Stimulated activated CD8-positive, alpha-beta memory T cell treated with anti-CD3 and anti-CD28 coated beads, Interleukin-7, amount 100 ng/mL, for 48 hours (primary cell): Measurements from ENCODE around the gene PACRG.
"Not testable (repeated sequence)": the region's sequence is repeated elsewhere in the genome, so short reads cannot be mapped to it uniquely, and the experiment has no call there.

Experiments used
- DNase-seq, 2 donors: peaks; one replicate each; pipeline ENCODE4 v3.0.0-alpha.2; 2020; ENCODE audit warnings: low read depth in 1 of 2; ENCODE audit errors: extremely low read depth in 1 of 2

Gene PACRG

DNA sequence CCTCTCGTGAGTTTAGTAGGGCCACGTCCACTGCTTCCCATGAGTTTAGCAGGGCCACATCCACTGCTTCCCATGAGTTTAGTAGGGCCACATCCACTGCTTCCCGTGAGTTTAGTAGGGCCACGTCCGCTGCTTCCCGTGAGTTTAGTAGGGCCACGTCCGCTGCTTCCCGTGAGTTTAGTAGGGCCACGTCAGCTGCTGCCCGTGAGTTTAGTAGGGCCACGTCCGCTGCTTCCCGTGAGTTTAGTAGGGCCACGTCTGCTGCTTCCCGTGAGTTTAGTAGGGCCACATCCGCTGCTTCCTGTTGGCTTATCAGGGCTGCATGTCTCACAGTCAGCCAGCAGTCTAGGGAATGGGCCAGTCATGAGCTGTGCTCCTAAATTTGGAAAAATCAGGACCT is 573.1 kb downstream of the PACRG start:
- no peak for DNase-seq

DNA sequence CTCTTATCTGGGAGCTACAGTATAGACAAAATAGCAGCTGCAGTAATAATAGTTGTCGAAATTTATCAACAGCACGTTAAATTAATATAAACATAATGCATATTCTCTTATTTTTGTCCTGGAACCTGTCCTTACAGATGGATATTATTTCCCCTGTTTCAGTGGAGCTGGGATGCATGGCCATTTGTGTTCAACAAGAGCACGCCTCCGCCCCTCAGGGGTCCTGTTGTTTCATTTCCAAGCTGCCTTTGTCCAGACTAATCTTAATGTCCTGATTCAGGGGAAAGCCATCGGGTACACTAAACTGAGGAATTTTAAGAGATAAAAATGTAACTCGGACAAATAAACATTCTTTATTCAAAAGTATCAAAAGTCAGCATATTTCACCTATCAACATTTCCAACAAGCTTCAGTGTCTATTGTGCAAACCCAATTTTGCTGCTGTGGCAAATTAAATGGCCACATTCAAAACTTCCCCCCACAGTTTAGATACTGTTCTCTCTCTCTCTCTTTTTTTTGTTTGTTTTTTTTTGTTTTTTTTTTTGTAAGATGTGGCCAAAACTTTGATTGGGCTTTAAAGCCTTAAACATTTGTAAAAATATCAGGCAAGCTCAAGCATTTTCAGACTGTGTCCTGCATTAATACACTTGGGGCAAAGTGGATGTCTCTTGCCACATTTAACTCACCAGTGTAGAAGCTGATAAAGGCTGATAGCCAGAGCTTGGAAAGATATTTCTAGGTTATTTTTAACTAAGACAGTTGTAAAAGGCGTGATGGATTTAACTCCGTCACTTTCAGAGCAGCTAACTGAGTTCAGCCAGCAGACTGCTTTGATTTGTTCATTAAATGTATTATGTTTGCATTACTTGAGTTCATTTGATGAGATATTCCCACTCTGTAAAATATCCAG is 574.2 kb downstream of the PACRG start:
- no peak for DNase-seq

DNA sequence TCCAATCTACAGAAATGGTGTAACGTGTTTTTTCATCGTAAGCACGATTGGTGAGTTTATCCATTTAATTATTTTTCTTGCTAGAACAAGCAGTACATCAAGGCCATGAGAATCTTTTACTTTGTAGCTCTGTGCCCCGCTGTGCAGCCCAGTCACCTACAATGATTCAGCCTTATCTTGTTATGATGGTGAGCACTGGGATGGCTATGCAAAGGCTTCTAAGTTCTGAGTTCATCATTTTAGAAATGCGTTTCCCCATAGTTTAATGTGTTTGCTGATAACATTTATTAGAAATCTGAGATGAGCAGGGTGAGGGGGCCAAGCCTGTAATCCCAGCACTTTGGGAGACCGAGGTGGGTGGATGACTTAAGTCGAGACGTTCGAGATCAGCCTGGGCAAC is 575.0 kb downstream of the PACRG start:
- no peak for DNase-seq

DNA sequence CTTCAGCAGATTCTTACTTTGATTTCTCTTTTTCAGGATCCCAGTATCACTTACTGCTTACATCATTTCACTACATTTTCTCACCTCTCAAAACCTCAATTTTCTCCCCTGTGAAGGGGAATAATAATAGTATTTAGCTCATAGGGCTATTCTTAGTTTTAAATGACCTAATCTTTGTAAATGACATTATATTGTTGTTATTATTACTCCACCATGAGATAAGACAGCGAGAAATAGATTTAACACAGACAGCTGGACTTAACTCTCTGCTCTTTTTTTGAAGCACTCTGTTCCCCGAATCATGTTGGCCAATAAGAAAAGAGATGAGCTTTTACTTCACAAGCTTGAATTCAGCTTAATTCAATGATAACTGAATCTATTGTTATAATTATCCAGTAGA is 578.2 kb downstream of the PACRG start:
- DNase-seq: no peak

DNA sequence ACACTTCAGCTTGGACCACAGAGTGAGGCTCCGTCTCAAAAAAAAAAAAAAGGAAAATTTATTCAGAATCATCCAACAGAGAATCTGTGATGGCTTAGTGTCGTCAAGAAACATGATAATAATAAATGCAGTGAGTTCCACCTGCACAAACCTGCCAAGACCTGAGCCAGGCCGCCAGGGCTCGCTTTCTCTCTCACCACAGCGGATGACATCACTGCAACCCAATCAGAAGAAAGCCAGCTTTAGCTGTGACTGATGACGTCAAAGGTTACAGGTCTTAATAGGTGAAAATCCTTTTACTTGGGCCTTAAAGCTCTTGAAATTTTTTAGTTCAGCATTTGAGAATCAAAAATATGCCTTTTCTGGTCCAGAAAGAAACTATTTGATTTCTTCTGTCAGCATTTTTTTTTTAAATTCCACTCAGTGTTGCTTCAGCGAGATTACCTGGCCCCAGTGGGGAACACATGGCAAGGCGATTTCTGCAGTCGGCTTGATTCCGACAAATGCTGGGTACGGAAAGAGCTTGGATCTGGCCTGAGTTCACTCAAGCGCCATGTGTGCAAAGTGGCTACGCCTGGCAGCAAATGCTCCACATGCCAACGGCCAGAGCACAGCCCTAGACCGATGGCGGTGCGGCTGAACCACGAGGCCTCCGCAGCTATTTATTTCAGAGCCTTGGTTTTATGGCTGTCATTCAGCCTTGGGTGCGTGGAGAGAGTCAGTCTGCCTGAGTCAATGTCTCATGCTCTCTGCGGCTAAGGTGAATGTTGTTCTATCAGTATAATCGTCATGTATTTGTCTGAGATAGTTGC is 581.1 kb downstream of the PACRG start:
- no peak for DNase-seq

DNA sequence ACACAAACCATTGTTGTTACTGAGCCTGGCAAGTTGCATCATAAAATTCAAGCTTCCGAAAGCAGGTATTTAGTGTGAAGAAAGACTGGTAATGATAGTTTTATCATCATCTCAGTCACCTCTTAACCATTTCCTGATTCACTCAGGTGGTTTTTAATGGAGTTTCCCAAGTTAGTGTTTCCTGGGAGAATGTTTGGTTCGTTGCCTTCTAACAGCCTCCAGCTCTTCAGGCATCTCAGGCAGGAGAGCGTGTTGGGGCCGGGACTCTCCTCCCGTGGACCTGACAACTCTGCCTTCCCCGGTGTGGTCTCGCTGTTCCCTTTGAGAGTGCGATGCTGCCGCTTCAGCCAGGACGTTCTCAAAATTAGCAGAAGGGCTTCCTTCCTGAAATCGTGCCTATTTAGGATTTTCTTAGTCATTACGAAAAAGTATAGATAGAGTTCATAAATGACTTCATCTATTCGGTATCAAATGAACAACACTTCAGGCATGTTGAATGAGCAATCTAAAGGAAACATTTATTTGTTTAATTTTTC is 581.8 kb downstream of the PACRG start:
- DNase-seq: no peak

DNA sequence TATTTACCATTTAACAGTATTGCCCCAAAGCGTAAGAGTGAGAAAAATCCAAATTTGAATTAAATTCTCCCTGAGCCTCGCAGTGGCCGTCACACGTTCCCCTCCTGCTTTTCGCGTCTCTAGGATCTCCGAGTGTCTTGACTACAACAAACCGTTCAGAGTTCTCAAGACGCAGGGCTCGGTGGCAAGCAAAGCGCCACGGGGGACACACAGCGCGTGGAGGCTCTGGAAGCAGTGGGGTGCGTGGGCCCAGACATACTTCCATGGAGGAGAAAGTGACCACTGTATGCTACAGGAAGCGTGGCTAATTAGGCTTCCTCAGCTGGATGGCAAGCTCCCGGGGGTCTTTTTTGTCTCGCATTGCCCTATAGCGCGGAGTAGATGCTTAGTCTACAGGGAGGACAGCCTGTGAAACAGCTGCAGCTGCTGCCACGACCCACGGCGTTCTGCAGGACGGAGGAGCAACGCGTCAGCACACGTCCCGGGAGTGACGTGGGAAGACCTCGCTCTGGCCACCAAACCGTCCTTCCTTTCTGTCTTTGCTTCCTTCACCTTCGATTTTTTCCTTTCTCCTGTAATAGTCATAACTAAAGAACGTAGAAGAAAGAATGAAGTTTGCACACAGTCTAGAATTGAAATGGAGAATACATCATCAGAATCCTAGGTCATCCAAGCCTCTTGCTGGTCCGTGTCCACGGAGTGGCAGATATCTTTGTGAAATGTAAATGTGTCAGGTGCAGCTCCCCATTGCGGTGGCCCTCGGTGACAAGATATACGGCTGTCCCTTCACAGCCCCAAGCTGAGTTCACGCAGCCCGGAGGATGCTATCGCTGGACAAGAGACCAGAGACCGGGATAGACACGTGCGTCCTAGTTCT is 582.6 kb downstream of the PACRG start:
- no peak for DNase-seq

DNA sequence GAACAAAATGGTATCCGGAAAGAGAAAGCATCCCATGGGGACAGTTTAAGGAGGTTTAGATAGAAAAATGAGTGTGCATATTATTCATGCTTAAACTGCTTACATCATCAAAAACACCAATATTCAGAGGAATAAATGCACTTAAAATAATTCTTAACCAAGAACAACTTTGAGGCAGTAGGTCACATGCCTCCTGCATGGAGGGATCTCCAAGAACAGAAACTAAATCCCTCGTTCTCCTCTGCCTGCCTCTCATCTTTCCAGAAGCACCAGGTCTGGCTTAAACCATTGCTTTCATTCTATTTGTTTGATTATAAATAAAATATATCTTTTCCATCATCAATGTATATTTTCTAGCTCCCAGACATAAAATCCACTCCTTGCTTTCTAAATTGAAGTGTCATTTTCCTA is 583.2 kb downstream of the PACRG start:
- no peak for DNase-seq

DNA sequence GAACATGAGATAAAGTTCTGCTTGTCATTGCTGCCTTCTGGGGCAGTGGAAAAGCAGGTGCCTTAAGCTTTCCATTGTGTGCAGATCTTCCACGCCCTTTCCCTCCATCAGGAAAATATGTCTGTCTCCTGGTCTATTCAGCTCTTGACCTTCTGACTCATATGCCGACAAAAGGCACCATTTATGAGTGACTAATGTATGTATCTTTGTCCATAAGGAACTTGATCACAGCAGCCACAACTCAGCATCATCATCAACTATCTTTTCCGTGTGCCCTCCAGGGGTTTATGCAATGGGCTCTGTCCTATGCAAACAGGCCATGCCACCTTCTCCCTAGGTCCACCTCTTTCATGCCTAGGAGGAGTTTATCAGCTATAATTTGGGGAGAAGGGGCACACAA is 584.1 kb downstream of the PACRG start:
- no peak for DNase-seq

DNA sequence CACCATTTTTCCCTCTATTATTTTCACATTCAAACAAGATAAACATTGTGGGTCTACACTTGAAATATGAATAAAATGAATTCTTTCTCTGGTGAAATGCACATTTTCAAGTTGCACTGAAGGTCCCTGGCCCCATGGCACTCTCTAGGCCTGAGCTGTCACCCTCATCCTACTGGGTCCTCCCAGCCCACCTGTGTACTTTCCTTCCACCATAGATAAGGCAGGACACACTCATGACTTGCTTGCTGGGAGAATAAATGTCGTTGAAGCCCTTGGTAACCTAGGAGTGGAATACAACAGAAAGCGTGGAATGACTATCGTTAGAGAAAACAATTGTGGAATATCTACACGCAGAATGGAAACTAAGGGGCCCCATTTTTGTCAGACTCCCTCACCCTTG is 585.8 kb downstream of the PACRG start:
- no peak for DNase-seq

DNA sequence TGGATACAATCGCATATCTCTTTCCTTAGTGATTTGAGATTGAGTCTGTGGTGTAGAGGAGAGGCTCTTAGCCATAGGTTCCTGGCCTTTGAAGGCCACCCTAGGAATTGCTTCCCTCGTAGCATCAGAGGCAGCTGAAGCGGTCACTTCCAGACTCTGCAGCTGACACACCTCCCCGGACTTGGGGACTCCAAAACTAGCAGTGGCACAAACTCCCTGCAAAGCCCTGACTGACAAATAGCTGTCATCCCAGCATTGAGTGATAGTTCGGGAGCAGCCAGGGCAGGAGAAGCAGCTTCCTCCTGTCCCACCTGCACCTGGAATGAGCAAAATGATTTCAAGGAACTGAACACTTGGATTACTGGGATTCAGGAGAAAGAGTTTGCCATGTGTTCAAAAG is 586.2 kb downstream of the PACRG start:
- no peak for DNase-seq

DNA sequence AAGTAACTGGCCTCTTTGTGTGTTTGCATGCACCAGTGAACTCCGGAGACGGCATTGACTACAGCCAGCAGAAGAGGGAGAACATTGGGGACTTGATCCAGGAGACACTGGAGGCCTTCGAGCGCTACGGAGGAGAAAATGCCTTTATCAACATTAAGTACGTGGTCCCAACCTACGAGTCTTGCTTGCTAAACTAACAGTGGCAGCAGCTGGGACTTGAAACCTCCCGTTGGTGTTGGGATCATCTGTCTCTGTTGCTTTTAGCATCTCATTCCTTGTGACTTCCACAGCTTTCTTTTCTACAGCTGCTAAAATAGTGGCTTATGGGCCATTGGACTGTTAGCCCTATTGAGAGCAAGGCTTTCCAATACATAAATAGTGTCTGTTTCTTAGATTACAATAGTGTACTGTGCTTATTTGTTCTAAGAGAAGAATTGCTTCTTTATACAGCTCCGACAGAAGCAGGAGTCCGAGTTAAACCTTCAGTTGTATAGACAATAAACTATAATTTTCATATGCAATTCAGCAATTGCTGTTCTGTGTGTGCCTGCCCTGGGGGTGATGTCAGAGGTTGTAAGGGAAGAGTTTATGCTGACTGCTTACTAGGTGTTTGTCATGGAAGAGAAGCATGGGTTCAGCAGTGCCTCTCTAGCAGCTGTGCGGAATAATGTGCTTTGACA is 587.2 kb downstream of the PACRG start:
- no peak for DNase-seq

DNA sequence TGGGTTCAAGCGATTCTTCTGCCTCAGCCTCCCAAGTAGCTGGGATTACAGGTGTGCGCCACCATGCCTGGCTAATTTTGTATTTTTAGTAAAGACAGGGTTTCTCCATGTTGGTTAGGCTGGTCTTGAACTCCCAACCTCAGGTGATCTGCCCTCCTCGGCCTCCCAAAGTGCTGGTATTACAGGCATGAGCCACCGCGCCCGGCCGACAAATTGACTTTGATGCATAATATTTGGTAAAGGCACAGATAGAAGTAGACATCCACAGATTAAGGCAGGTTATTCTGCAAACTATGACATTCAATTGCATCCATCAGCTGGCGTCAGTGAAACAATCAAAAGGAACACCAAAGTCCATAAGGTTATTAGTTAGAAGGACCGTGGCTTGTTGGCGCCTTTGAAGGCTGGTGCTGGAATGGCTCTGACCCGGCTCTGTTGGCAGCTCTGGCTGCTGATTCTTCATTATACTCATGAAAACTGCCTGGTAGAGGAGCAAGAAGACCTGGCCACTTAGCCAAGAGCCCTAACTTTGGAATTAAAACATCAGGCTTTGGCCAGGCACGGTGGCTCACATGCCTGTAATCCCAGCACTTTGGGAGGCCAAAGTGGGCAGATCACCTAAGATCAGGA is 589.2 kb downstream of the PACRG start:
- DNase-seq: not testable (repeated sequence)

DNA sequence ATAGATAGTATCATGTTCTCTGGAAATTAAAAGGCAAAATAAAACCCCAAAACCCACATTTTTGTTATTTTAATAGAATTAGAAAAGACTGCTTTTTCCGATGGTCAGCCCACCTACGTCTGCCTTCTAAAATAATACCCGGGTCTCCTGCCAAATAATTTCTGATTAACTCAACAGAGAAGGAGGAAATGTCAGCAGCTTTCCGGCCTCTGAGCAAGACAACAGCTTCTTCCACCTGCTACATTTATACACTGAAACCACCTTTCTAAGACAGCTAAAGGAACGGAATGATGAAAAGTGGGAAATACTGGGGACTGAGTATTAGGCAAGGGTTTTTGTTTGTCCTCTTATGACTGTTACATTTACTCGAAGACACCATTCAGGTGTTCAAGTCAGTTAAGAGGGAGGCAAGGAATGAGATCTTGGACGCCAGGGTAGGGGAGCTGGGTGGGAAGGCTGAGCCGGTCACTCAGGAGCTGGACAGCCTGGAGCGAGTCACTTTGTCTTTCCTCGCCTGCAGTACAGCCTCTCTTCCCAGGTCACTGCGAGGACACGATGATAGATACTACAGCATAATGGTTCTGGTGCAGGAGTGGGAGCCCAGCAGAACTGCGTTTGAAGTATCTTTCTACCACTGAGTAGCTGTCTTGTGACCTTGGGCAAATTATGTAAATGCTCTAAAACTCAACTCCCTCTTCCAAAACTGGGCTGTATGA is 590.5 kb downstream of the PACRG start:
- DNase-seq: no peak

DNA sequence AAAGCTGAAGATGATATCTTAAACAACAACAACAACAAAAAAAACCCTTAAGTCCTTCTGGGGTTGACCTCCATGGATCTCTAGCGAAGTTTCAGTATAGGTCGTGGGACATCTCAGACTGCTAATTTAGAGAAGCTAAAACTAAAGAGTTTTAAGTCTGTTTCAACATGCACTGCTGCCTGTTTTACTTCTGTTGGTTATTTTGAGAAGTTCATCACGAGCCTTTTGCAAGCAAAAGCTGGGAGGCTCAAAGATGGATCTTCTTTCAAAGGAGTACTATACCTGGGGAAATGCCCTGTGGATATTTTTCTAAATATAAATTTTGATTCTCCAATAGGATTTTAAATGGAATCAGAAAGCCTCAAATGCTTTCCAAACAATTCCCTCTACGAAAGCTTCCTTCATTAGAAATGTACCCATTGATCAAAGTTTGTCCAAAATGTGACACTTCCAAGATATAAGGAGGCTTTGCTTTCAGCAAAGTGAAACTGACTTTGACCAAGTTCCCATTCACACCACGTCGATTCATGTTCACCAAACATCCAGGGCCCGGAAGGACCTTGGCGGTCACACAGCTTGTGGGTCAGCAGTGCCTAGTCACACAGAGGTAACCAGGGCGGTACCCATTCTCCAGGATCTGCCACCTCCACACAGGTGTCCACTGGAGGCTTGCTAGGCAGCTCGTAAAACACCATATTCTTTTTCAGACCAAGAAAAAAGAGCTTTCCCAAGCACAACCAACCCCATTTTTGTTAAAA is 592.0 kb downstream of the PACRG start:
- no peak for DNase-seq

DNA sequence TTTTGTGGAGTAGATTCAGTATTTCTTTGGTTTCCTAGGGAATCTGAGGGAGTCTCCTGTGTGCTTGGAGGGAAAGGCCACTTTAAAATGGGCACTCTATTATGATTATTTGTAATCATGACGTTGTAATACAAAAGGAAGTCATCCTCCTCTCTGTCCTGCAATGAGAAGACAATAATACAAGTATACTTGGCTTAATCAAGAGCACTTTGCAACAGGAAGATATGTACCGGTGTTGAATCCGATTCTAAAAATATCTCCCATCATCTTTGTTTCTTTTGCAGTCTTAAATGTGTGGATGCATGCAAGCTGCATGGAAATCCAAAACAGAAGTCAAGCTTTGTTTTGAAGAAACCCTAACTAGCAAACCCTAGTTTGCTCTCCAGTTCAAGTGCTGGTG is 592.6 kb downstream of the PACRG start:
- DNase-seq: no peak

DNA sequence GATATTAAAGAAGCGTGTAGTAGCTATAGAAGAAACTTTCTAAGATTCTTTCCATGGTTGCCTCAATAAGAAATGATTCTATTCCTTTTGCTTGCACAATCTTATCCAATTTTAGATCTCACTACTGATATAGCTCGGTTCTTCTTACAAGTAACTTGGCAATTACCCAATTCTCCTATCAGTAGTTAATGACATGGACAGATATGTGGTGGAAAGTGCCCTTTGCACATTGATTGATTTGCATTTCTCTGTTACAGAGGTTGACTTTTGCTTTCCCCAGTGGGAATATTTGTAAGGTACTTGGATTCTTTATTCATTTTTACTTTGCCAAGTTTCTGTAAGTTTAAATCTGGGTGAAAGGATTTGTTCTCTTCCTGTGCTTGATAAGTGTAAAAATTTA is 593.0 kb downstream of the PACRG start:
- DNase-seq: no peak

DNA sequence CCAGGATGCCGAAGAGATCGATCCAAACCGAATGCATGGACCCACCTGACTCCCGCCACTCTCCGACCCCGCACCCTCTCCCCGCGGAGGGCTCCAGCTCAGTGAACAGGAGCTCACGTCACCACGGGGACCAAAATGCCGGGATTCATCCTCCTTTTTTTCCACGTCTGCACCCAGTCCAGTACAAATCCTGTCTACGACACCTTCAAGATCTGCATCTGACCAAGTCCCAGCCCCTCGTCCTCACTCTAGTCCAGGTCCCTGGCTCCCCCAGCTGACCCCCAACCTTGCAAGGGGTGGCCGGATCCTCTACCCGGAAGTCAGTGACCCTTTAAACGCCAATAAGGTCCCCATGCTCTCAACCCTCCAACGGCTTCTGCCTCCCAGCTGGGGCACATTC is 593.9 kb downstream of the PACRG start:
- DNase-seq: no peak
